Esophagus mucosa (tissue), 1 donor: Measurements from ENCODE around the gene IBA57. TPM values are rescaled to one million over a fixed set of nuclear protein-coding genes. Genes with fewer than 3 reads are reported as not detected.

ENCODE experiments used
- ATAC-seq: fragments of 200-7000 bp; cut with Tn5 transposase; one replicate; pipeline ENCODE4 v1.9.1; 2020
- total RNA-seq: library from RNA; stranded (reverse); gene quantifications from one replicate; pipeline ENCODE4 v1.2.4, GENCODE V29; 2023
- donor health status: DM: yes; HTN: yes; CAD: no.

The IBA57 gene
- total RNA-seq, 1 donor from 2014 or later: 6.9 TPM

- ATAC-seq: no peak
Measured at GRCh38 chr1:228194921-228195812, 29.6 kb downstream of the IBA57 start.

GRCh38 chr1:228197555-228198147 is 32.0 kb downstream of the IBA57 start:
- no peak for ATAC-seq

DNA sequence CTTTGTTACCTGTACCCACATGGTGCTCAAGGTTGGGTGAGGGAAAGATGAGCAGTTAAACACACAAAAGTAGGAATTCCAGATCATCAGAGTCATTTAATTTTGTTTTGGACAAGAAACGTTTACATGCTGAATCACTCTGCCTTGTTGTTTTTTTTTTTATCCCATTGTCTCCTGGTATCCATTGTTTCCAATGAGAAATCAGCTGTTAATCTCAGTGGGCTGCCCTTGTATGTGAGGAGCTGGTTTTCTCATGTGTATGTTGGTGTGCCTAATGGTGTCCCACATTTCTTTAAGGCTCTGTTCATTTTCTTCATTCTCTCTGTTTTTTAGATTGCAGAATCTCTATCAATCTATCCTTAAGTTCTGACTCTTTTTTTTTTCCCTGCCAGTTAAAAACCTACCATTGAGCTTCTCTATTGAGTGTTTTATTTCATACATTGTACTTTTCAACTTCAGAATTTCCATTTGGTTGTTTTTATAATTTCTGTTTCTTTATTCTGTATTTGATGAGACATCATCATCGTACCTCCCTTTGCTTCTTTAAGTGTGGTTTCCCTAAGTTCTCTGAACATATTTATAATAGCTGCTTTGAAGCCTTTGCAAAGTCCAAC is 33.5 kb downstream of the IBA57 start:
- no peak for ATAC-seq

DNA sequence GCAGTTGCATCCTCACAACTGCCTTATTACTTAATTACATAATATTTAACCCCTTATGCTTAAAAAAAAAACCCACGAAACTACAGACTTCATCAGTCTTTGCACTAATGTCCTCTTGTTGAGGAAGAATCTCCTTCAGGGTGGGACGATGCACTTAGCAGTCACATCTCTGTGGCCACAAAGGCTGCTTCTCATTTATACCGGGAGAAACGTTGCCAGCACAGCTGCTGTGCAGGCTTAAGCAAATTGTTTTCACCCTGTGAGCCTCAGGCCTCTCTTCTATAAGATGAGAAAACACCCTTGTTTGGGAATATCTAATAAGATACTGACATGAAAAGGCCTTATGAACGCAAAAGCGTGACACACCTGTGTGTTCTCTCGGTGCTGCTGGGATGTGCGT is 39.4 kb downstream of the IBA57 start:
- no peak for ATAC-seq

DNA sequence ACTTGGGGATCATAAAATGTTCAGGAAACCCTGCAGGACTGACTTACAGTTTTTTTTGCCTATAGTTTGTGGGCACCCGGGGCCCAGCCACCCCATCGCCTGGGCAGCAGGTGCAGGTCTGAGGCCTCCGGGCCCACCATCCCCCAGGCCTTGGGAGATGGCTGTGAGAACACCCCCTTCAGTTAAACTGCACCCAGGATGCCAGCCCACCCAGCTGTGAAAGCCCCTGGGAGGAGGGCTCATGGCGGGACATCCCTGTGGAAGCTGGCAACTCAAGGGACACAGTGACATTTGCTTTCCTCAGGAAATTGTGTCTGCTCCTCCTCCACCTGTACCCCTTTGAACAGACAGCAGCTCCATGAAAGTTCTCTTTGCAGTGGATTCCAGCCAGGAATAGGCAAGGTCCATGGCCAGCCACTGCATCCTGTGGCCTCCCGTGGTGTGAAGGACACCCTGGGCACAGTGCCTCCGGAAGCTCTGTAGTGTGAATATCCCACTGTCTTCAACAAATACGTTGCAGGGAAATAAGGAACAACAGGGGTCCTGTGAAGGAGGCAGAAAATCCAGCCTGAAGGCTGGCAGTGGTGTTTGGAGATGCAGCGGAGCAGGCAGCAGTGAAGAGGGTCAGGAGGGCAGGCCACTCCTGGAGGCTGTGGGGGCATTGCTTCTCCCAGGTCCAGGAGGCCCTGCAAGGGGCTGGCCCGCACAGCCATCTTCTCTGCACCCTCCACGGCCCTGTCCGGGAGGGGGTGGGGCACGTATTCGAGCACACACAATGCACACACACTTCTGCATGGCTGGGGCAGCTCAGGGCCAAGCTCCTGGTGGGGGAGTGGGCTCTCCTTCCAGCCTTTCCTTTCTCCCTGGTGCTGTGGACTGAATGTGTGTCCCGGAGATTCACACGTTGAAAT is 40.2 kb downstream of the IBA57 start:
- no peak for ATAC-seq

GRCh38 chr1:228206582-228207351 is 41.2 kb downstream of the IBA57 start:
- no peak for ATAC-seq

GRCh38 chr1:228207381-228207810 is 41.8 kb downstream of the IBA57 start:
- ATAC-seq: no peak

DNA sequence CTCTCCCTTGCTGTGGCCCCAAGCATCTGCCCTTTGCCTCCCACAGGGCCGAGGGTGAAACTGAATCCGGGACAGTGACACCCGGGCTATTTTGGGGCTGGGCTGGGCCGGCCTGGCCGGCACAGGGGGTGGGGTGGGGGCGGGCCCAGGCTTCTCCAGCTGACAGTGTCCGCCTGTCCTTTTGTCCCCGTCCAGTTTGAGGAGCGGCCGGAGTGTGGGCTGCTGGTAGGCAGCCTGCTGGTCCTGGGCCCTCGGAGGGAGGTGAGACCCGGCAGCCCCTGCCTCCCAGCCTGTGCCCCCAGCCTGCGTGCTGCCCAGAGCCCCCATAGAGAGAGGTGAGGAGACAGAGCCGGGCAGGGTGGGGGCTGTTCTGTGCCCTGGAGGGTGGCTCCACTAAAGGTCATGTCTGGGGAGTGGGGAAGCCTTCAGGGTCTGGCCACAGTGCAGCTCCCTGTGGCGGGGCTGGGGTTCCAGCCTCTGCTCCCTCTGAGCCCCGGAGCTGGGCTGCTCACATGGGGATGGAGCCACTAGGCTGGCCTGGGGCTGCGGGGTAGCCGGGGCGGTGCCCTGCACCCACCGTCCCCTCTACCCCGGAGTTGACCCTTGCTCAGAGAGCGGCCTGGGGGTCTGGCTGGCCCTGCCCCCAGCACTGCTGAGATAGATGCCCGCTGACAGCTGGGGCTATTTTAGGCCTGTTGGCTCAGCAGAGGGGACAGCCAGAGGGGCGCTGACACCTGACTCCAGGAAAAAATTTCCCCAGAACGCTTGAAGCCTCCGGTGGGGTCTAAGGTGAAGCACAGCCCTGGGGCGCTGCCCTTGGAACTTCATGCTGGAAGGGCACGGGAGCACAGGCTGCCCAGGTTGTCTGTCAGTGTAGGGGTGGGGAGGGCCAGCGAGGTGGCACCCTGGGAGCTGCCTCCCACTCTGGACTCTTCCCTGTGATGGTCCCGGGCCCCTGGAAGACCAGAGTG is 42.5 kb downstream of the IBA57 start, which contains the start of gene OBSCN:
Gene OBSCN (plus strand): TSS at position 194 of the 971 bp plus-strand sequence. CDS start 3,740 bp downstream, outside the sequence.
- no peak for ATAC-seq

DNA sequence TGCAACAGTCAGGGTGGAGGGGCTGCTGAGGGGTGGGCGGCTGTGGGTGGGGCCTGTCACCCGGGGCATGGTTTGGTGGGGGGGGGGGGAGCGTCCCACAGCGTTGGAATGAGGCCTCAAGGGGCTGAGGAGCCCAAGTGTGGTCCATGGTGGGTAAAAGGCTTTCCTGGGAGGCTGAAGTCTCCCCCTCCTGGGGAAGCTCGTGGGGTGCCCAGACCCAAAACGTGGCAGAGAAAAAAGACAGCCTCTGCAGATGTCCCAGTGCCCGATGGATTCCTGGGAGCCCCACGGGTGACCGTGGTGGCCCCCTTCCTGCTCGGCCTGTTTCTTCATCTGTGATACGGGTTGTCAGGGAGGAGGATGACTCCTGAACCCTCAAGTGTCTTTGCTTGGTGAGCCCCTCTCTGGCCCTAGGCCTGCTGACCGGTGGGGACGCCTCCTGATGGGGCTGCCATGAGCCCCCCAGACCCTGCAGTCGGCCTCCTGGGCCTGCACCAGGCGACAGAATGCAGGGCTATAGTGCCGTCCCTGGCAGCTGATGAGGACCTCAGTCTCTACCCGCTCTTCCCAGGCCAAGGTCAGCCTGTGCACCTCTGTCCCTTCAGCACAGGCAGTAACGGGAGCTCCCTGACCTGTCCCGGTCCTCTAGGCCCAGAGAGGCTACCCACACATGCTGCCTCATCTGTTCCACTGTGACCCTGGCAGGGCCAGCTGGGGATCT is 43.4 kb downstream of the IBA57 start:
- no peak for ATAC-seq

GRCh38 chr1:228209657-228210056 is 44.1 kb downstream of the IBA57 start:
- ATAC-seq: no peak

- ATAC-seq: peak; percentile 59
Measured at GRCh38 chr1:228210076-228210651, 44.6 kb downstream of the IBA57 start.

DNA sequence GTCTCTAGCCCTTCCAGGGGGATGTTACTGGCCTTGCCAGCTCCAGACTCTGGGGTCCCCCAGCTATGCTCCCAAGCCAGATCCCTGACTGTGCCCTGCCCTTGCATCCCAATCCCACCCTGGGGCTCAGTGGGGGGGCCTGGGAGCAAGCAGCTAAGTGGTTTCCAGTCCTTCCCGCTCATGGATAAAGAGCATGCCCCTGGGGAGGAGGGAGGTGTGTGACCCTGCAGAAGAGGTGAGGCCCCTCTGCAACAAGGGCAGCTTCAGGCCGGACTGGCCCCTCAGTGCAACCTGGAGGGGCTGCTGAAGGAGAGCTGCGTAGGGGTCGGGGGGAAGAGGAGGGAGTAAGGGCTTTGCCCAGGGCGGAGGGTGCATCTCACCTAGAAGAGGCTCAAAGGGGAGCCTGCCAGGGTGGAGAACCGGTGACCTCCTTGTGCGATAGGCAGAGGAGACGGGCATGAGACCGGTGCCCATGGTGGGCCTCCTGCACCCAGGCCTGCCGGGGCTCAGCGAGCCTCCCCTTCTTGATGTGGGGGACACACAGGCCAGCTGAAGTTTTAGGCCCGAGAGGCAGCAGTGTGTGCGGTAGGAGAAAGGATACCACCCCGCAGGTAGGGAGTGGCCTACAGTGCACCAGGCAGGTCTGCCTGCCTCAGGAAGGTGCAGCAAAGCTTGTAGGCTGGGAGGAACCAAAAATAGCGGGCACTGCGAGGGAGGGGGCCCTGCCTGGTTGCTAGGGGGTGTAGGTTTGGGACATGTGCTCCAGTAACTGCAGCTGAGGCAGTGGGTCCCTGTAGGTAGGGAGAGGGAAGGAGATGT is 45.3 kb downstream of the IBA57 start:
- ATAC-seq: no peak

- no peak for ATAC-seq
Measured at GRCh38 chr1:228211531-228212414, 46.2 kb downstream of the IBA57 start.

DNA sequence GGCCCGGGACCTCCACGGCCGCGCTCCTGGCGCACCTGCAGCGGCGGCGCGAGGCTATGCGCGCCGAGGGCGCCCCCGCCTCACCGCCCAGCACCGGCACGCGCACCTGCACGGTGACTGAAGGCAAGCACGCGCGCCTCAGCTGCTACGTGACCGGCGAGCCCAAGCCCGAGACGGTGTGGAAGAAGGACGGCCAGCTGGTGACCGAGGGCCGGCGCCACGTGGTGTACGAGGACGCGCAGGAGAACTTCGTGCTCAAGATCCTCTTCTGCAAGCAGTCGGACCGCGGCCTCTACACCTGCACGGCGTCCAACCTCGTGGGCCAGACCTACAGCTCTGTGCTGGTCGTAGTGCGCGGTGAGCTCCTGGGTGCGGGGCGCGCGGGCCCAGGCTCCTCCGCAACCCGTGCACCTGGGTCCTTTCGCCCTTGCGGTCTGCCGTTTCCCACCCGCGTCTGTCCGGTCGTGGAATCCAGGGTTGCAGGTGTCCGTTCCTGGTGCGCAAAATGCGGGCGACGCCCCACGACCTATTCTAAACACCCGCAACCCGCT is 46.9 kb downstream of the IBA57 start:
- ATAC-seq: no peak

DNA sequence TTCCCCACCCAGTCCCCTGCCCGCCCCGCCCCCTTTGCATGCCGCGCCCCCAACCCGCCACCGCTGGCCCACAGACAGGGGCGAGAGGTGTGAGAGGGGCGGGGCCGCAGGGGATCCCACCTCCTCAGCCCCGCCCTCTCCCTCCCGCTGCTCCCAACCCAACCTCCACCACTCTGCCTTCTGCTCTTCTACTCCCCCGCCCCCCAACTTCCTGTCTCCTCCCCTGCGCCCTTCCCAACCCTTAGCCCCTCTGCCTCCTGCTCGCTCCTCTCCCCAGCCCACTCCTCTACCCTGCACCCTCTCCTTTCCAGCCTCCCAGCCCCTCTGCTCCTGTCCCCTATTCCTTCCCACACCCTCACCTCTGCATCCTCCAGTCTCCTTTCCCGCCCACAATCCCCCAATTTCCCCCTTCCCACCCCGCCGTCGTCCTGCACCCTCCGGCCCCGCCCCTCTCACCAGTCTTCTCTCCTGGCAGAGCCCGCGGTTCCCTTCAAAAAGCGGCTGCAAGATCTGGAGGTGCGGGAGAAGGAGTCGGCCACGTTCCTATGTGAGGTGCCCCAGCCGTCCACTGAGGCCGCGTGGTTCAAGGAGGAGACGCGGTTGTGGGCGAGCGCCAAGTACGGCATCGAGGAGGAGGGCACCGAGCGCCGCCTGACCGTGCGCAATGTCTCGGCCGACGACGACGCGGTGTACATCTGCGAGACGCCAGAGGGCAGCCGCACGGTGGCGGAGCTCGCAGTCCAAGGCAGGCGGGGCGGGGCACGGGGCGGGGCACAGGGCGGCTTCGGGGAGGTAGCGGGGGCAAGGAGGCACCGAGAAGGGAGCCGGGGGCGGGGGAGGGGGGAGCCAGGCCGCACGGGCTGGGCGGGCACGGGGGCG is 47.6 kb downstream of the IBA57 start:
- ATAC-seq: peak; percentile 84
